ENCODE measurements around the gene TMEM134.
"Not testable (repeated sequence)": the region's sequence is repeated elsewhere in the genome, so short reads cannot be mapped to it uniquely, and the experiment has no call there.

The TMEM134 gene, protein sequence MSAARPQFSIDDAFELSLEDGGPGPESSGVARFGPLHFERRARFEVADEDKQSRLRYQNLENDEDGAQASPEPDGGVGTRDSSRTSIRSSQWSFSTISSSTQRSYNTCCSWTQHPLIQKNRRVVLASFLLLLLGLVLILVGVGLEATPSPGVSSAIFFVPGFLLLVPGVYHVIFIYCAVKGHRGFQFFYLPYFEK

DNA sequence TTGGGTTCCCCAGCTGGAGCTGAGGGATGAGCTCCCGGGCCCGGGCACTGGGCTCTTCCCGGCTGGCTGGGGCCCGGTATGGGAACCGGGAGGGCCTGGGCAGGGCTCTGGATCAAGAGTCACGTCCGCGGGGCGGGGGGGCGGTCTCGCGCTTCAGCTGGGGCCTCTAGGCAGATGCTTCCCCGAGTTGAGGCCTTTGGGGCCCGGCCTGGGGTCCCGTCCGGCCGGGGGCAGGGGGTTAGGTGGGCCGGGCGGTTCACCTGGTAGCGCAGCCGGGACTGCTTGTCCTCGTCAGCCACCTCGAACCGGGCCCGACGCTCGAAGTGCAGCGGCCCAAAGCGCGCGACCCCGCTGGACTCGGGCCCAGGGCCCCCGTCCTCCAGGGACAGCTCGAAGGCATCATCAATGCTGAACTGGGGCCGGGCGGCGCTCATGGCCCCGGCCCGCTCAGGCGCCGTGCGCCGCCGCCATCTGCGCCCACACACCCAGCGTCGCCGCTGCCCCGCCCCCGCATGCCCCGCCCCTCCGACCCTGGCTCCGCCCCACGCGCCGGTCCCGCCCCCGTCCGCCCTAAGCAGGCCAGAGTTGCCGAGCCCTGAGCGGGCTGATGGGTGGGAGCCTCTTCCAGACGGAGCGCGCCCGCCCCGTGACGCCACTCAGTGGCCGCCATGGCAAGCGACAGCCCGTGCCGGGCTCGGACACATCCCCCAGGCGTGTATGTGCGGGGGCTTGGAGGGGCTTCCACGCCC lies at the start of gene TMEM134:
TMEM134 (minus strand) TSS at position 493 of the 749 bp plus-strand sequence; CDS start at position 434, 59 bp downstream.
- peak; percentile 96 for DNase-seq (ENCODE audit: low spot score)

DNA sequence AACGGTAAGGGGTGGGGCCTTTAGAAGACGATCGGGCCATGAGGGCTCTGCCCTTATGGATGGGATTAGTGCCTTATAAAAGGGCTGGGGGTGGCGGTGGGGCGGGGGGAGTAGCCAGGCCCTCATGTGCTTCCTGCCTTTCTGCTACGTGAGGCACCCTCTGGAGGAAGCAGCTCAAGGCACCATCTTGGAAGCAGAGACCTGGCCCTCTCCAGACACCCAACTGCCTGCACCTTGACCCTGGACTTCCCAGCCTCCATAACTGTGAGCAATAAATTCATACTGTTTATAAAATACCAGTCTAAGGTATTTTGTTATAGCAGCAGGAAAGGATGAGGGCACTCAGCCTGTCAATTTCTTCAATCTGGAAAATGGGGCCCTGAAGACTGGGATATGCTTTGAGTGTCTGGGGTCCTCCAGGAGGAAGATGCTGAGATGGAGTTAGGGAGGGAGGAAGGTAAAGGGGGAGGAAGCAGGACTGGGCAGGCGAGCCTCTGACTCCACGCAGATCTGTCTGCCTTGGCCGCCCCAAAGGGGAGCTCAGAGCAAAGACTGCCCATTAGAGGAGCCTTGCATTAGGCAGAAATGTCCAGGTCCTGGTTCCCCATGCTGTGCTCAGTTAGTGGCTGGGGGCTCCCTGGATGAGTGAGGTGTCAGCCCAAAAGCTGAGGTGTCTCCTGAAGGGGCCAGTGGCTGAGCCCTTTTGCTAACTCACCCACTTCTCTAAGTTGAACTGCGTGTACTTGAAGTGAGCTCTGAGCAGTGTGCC lies 48.9 kb upstream of the TMEM134 start:
- no peak for DNase-seq (ENCODE audit: low spot score)

DNA sequence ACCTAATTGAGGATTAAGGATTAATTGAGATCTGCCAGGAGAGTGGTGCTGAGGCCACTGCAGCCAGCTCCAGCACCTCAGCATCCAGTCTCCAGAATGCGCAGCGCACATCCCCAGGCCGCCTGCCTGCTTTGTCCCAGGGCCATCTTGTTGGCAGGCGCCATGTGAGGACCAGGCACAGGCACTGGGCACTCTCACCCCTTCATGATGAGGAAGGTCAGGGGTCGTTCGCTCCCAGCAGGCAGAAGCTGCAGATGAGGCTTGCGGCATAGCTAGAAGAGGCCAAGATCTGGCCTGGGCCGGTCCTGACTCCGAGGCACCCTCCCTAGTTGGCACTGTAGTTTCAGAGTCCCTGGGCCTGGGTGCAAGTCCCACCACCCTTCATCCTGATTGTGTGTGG lies 47.8 kb upstream of the TMEM134 start:
- DNase-seq (ENCODE audit: low spot score) = no peak

DNA sequence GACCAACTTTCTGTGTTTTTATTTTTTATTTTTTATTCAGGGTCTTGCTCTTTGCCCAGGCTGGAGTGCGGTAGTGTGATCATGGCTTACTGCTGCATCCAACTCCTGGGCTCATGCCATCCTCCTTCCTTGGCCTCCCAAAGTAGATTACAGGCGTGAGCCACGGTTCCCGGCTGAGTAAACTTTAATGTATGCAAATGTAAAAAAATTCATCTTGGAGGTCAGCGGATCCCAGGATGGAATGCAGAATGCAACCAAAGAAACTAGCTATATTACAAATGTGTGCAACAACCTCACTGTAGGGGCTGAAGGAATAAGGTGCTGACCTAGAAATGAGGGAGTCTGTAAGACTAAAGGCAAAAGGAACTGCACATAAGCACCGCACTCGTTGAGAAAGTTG lies 45.1 kb upstream of the TMEM134 start:
- DNase-seq (ENCODE audit: low spot score) = no peak

DNA sequence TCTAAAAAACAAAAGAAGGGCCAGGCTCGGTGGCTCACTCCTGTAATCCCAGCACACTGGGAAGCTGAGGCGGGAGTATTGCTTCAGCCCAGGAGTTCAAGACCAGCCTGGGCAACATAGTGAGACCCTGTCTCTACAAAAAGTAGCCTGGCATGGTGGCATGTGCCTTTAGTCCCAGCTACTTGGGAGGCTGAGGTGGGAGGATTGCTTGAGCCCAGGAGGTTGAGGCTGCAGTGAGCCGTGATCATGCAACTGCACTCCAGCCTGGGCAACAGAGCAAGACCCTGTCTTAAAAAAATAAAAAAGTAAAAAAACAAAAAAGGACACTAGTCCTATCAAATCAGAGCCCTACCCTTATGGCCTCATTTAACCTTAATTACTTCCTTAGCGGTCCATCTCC lies 42.5 kb upstream of the TMEM134 start:
- not testable (repeated sequence) for DNase-seq (ENCODE audit: low spot score)

DNA sequence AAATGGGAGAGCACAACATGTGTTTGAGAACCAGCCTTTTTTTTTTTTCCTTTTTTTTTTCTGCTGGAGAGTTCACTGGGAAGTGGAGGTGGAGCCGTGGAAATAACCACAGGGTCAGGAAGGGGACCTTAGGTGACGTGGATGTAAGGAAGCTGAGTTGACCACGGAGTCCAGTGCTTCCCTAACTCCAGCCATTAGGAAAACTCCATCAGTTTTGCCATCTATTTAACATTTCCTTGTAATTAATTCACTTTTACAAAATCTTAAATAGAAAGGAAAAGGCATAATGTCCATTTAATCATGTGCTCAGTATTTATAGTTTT lies 40.9 kb upstream of the TMEM134 start:
- DNase-seq (ENCODE audit: low spot score) = no peak

DNA sequence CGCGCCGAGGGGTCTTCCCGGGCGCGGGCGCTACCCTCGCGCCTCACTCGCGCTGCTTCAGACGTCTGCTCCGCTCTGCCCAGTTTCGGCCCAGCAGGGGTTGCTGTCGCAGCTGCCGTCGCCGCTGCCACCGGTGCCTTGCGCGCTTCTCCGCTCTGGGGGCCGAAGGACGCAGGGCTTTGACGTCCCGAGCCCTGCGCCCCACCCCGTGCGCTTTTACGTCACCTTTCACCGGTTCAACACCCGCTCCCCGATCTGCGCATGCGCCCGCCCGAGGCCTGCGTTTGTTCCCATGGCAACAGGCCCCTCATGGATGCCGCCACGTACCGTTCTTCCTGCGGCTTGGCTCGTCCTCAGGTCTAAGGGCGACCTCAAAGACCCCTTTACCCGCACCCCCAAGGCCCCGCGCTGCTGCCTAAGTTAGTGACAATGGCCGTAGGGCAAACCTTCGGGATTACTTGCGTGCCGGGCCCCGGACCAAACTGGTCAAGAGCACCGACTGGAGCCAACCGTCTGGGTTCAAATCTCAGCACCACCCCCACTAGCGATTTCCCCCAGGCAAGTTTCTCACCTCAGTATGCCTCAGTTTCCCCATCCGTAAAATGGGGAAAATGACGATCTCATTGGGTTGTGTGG lies 39.6 kb upstream of the TMEM134 start:
- peak; percentile 99 for DNase-seq (ENCODE audit: low spot score)

DNA sequence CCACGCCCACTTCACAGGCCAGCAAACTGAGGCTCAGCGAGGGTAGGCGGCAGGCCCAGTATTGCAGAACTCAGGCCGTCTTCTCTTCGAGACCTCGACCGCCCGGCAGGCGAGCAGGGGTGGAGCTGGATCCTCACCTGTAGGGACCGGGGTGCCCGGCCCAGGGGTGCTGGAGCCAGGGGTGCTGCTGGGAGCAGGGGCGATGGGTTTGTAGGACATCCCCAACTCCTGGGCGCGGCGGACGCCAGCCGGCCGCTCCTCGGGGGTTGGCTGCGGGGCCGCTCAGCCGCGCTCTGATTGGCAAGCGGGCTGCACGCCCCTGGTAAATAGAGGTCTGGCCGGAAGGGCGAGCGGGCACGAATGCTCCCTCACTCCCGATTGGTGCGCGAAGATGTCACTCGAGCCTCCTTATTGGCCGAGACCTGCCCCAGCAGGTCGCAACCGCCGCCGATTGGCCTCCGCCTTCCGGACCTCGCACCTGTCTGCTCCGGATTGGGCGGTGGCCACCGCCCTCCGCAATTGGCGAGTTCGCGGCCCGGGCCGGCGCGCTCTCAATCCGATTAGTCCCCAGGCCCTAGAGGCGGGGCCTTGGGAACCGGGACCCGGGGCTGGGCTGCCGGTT lies 38.9 kb upstream of the TMEM134 start, which contains the start of gene CDK2AP2:
CDK2AP2 (minus strand) TSS at position 299 of the 622 bp plus-strand sequence; CDS start at position 219, 80 bp downstream.
- peak; percentile 96 for DNase-seq (ENCODE audit: low spot score)

DNA sequence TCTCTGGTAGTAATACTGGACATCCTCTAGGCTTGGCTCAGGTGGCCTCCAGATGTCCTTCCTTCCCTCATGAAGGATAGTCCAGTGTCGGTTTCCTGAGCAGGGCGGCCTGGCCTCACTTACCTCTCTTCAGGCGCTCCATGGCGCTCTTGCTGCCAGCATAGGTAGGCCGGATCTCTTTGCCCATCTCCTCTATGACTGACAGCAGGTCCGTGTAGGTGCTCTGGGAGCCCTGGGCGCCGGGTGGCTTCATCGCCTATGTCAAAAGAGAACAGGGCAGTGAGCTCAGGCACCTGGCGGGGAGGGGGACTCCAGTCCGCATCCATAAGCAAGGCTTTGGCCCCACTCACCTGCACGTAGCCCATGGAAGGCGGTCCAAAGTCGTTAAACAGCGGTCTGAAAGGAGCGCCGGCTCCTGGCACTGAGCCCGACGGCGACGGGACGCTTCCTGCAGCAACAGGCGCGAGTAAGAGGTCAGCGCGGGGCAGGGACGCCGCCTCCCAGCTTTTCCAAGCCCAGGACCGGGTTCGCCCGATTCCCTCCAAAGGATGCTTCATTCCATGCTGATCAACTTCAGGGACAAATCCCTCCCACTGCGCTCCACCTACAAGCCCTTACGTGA lies 38.3 kb upstream of the TMEM134 start:
- no peak for DNase-seq (ENCODE audit: low spot score)

DNA sequence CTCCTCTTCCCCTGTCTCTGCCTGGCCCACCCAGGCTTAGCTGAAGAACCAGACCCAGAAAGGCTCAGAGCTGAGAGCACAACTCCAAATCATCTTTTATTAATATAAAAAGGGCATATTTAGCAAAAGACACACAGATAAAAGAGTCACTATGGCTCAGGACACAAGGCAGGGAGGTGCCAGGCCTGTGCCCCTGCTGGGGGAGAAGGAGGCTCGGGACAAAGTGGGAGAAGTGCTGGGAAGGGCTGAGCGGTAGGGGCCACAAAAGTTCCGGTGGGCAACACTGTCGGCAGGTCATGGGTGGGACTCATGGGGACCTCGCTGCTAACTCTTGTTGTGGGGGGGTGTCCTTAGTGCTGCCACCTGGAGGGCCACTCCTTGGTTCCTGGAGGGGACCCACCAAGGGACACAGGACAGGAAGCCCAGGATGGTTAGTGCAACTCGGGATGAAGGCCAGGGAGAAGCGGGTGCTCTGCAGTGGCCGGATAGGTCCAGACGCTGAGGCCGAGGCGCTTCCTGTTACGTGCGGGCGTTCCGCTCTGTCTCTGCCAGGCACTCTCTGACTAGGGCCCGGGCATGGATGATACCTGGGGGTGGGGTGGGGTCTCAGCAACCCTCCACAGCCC lies 37.5 kb upstream of the TMEM134 start:
- DNase-seq (ENCODE audit: low spot score) = no peak

DNA sequence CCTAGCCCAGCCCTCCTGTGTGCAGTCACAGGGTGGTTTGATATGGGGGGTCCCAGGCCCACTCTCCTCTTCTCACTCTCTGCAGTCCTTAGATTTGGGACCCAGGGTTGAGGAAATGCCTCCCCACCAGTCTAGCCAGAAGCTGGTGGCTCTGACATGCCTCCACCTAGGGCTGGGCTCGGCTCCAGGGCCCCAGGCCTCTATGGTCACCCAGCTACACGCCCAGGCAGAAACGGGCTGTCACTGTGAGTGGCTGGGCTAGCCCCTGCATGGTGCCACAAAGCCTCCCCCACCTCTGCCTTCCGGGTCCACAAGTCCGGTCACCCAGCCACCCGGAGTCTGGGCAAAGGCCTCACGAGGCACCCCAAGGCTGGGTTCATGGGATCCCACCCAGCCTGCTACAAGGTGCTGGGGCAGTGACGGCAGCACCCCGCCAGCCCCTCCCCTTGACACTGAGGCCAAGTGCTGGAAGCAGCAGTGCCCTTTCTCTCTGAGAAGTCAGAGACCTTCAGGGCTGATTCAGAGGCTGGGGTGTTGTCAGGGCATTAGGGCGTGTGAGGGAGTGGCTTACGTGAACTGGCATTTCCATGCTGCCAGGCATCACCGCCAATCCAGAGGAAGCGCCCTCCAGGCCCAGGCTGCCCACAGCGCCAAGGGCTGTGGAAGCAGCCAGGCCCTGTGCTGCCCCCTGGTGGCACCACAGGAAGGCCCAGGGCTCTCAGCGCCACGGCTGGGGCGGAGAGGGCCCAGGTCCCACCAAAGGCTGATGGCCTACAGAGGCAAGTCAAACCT lies 36.8 kb upstream of the TMEM134 start:
- DNase-seq (ENCODE audit: low spot score) = peak; percentile 85

DNA sequence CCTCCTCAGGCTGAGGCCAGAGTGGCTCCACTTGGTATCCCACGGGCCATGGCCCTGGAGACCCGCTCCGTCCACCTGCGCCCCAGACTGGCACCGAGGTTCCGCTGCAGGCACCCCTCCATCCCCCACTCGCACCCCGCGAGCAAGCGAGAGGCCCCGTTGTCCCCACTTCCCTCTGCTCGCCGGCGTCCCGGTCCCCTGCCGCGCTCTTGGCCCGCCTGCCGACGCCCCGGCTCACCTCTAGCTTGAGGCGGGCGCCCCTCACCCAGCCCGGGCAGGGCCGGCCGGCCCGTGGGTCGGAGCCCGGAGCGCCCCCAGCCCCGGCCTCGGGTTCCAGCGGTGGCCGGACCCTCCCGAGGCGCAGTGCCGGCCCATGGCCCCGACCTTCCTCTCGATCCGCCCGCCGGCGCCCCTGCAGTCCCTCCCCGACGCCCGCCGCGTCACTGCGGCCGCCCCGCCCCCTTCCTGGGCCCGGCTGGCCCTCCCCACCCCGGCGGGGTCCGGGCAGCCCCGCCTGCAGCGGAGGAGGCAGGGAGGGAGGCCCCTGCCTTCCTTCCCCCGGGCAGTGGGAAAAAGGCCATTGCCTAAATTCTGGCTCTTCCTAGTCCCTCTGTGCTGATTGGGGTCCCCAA lies 36.0 kb upstream of the TMEM134 start, which contains the start of gene PITPNM1:
PITPNM1 (minus strand) TSS at position 414 of the 632 bp plus-strand sequence. CDS start 1,183 bp downstream, outside the sequence.
- DNase-seq (ENCODE audit: low spot score) = peak; percentile 92

DNA sequence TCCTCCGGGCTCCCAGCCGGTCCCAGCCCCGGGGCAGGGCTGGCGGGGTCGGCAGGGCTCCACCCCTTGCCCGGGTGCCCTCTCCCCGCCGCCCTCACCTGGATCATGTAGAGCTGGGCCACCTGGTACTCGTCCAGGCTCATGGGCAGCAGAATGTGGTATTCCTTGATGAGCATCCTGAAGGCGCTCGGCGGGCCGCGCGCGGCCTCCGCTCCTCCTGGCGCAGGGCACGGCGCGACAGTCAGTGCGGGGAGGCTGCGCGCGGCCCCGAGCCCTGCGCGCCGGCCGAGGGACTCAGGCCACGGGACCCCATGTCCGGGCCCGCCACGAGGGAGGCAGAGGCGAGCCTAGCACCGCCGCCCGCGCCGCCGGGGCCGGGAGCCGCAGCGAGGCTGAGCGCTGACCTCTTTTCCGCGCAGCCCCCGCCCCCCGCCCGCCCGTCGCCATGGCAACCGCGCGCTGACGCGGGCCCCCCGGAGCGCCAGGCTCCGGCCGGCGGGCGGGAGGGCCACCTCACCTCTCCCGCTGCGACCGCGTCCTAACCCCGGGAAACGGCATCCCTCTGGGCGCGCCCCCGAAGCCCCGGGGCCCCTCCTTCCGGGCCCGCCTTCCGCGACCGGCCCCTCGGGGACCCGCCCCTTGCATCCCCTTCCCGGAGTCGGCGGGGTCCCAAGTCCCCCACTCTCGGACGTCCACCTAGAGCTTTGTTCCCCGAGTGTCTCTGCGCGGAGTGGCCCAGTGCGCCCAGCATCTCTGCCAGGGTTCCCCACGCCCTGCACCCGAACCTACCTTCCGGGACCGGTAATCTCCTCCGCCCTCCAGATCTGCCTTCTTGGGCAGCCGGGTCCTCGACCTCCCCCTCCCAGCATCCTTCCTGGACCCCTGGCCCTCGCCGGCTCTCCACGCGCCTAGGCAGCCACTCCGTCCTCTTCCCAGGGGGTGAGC lies 35.2 kb upstream of the TMEM134 start:
- peak; percentile 77 for DNase-seq (ENCODE audit: low spot score)

DNA sequence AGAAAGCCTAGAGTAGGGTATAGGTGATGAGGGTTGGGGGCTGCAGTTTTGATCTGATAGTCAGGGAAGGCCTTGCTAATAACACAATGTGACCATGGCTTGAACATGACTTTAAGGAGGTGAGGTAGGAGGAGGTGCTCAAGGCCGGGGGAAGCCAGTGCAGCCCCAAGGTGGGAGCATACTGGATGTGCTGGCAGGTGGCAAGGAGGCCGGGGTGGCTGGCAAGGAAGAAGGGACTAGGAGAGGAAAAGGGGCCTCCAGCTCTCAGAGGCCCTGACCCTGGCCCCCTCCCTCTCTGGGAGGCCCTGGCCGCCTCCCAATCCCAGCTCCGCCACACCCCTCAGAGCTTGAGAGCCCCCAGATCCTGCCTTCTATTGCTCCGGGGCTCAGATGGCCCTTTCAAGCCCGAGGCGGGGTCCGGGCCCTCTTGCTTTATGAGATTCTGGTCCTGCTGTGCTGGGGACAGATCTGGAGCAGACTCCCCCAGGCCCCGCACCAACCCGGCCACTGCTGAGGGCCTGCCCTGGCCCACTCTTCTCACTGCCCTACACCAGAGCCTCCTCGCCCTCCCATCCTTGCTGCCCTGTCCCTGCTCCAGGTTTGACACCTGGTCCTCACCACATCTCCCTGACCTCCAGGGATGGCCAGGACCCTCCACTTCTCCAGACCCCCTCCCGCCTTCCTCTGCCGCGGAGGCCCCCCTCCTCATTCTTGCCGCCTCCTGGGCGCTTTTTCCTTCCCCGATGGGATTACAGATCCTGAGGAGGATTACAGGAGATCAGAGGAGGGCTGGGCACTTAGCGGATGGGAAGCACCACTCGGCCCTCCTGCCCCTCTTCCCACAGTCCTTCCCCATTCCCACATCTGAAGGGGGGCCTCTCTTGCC lies 34.3 kb upstream of the TMEM134 start:
- DNase-seq (ENCODE audit: low spot score) = no peak

DNA sequence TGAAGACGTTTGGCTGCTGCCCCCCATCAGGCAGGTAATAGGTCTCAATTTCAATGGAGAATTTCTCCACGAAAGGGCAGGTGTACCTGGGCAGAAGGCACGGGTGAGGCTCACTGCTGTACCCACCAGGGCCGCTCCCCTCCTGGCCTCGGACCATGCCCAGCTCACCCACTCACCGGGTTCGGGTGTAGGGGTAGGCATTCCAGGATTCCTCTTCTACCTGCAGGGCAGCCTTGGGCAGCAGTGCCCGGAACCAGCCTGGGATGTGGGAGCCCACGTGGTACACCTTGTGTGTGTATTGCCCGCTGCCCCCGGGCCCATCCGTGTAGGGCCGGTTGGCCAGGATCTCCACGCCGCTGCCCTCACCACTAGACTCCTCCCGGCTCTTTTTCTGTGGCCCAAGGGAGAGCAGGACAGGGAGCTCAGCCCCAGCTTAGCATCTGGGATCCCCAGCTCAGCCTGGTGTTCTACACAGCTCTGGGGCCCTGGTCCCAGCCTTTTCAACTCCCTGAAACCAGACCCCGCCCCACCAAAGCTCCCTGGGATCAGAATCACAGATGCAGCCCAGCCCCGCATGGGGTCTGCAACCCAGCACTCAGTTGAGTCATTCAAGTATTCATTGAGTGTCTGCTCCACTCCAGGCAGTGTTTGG lies 33.4 kb upstream of the TMEM134 start:
- DNase-seq (ENCODE audit: low spot score) = no peak

DNA sequence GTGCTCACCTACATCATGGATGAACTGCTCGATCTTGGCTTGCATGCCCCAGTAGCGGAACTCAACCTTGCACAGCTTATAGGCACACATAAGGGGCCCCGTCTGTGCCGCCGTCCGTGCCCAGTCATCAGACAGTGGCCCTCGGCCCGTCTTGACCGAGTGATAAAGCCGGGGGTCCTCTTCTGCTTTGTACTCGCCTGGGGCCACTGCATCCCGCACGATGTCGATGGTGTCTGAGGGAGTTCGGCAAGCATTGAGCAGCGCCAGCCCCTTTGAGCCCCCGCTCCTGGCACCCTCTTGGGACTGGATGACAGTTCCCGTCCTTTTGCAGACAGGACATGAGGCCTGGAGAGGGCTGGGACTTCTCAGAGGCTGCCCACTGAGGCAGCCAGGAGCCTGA lies 32.8 kb upstream of the TMEM134 start:
- DNase-seq (ENCODE audit: low spot score) = no peak

Measured in iPS-NIHi11 (cell line).